CD4-positive, alpha-beta T cell treated with Interleukin-12 subunit alpha and Interleukin-12 subunit beta, for 1 hour (primary cell): Measurements from ENCODE around the gene FAM3A.
A peak's percentile ranks its signal among the peaks of the same experiment; 100 is the strongest.
"Not testable (repeated sequence)": the region's sequence is repeated elsewhere in the genome, so short reads cannot be mapped to it uniquely, and the experiment has no call there.

Source experiments
- DNase-seq: peaks from one replicate; pipeline ENCODE4 v3.0.0-alpha.2; 2020

The FAM3A gene

GRCh38 chrX:154501423-154501822 lies 14.6 kb downstream of the FAM3A start:
- not testable (repeated sequence) for DNase-seq

GRCh38 chrX:154496591-154497137 lies 19.4 kb downstream of the FAM3A start:
- DNase-seq, result not testable (repeated sequence)

- no peak for DNase-seq
Measured at GRCh38 chrX:154495472-154495922, 20.5 kb downstream of the FAM3A start.

GRCh38 chrX:154494715-154495114 lies 21.3 kb downstream of the FAM3A start:
- no peak for DNase-seq

GRCh38 chrX:154490414-154491083 lies 25.5 kb downstream of the FAM3A start, which contains the start of gene SLC10A3:
Gene SLC10A3 (minus strand): TSS chrX:154490629. CDS start chrX:154488940, 1,689 bp downstream.
- DNase-seq, result peak; percentile 94

GRCh38 chrX:154490021-154490413 lies 26.0 kb downstream of the FAM3A start:
- DNase-seq, result no peak

- DNase-seq, result no peak
Measured at GRCh38 chrX:154489182-154489581, 26.9 kb downstream of the FAM3A start.

GRCh38 chrX:154488336-154489075 lies 27.5 kb downstream of the FAM3A start:
- DNase-seq, result no peak

- no peak for DNase-seq
Measured at GRCh38 chrX:154487518-154488290, 28.3 kb downstream of the FAM3A start.

- peak; percentile 70 for DNase-seq
Measured at GRCh38 chrX:154486396-154487207, 29.4 kb downstream of the FAM3A start, which contains the start of gene UBL4A. Gene UBL4A (minus strand): TSS chrX:154486615. CDS start chrX:154486584, 31 bp downstream.

GRCh38 chrX:154486052-154486395 lies 30.0 kb downstream of the FAM3A start:
- peak; percentile 44 for DNase-seq

- no peak for DNase-seq
Measured at GRCh38 chrX:154485150-154486051, 30.6 kb downstream of the FAM3A start.

GRCh38 chrX:154484255-154485149 lies 31.5 kb downstream of the FAM3A start:
- DNase-seq, result no peak

GRCh38 chrX:154483325-154483724 lies 32.7 kb downstream of the FAM3A start:
- no peak for DNase-seq

- DNase-seq, result no peak
Measured at GRCh38 chrX:154482786-154483185, 33.2 kb downstream of the FAM3A start.

GRCh38 chrX:154481911-154482601 lies 34.0 kb downstream of the FAM3A start:
- no peak for DNase-seq

- no peak for DNase-seq
Measured at GRCh38 chrX:154481195-154481594, 34.8 kb downstream of the FAM3A start.

GRCh38 chrX:154478728-154479622 lies 37.1 kb downstream of the FAM3A start, which contains the start of gene LAGE3:
Gene LAGE3 (minus strand): TSS chrX:154479281. CDS start chrX:154478915, 366 bp downstream.
- peak; percentile 93 for DNase-seq
